SU-DHL-6 (cell line): Measurements from ENCODE around the gene ZC3H12D.

Source experiments
- H2AFZ ChIP-seq: fragments of 200-600 bp; sonication (generic); 2 replicates; pipeline ENCODE4 v1.6.1; 2014; ENCODE audit warnings: low read depth, mild to moderate bottlenecking, moderate library complexity, mixed read lengths, antibody characterized with exemption, low read length; ENCODE audit not compliant: severe bottlenecking
- H3F3A ChIP-seq: fragments of 200-600 bp; shearing (Covaris generic); 2 replicates; pipeline ENCODE4 v1.6.0; 2016; ENCODE audit warnings: antibody characterized with exemption, mild to moderate bottlenecking; ENCODE audit not compliant: insufficient read depth
- H3K27ac ChIP-seq: fragments of 200-600 bp; sonication (generic); 2 replicates; pipeline ENCODE4 v1.5.1; 2016; ENCODE audit warnings: low read depth, mild to moderate bottlenecking, low read length, moderate library complexity, mixed read lengths
- H3K27me3 ChIP-seq: fragments of 200-600 bp; sonication (generic), shearing (Covaris generic); 2 replicates; pipeline ENCODE4 v1.6.0; 2014; ENCODE audit warnings: mild to moderate bottlenecking, low read length
- H3K36me3 ChIP-seq: fragments of 200-600 bp; sonication (generic); 2 replicates; pipeline ENCODE4 v1.6.1; 2014; ENCODE audit warnings: mild to moderate bottlenecking, low read length, mixed read lengths
- H3K4me2 ChIP-seq: fragments of 300-600, 200-600 bp; shearing (Covaris generic), sonication (generic); 2 replicates; pipeline ENCODE4 v1.6.0; 2014; ENCODE audit warnings: low read length, low read depth, mild to moderate bottlenecking; ENCODE audit not compliant: poor library complexity, severe bottlenecking
- H3K4me3 ChIP-seq: fragments of 200-600 bp; sonication (generic); 2 replicates; pipeline ENCODE4 v1.5.1; 2014; ENCODE audit warnings: antibody characterized with exemption, low read length, mild to moderate bottlenecking, mixed read lengths; ENCODE audit not compliant: insufficient read depth, poor library complexity, severe bottlenecking
- H3K79me2 ChIP-seq: fragments of 200-600 bp; sonication (generic); 2 replicates; pipeline ENCODE4 v1.6.1; 2014; ENCODE audit warnings: mild to moderate bottlenecking, low read length, moderate library complexity; ENCODE audit not compliant: insufficient read depth
- H3K9ac ChIP-seq: fragments of 200-600 bp; sonication (generic); 2 replicates; pipeline ENCODE4 v1.7.0; 2014; ENCODE audit warnings: mild to moderate bottlenecking, low read length
- H3K9me2 ChIP-seq: fragments of 200-600 bp; sonication (generic); replicated peaks from 2 replicates; pipeline ENCODE4 v1.6.1; 2014; ENCODE audit warnings: low read length; ENCODE audit not compliant: insufficient read depth
- H3K9me3 ChIP-seq: fragments of 200-600 bp; sonication (generic); 2 replicates; pipeline ENCODE4 v1.6.1; 2014; ENCODE audit warnings: low read length, mixed read lengths; ENCODE audit not compliant: insufficient read depth
- H4K20me1 ChIP-seq: fragments of 200-600 bp; sonication (generic); 2 replicates; pipeline ENCODE4 v1.6.1; 2014; ENCODE audit warnings: low read depth, mild to moderate bottlenecking, antibody characterized with exemption, low read length, moderate library complexity, mixed read lengths
- CTCF ChIP-seq: fragments of 200-600 bp; sonication (generic); IDR thresholded peaks from one replicate; pipeline ENCODE4 v1.5.1; 2017; ENCODE audit warnings: antibody characterized with exemption, mild to moderate bottlenecking, low read length, moderate library complexity; ENCODE audit not compliant: insufficient read depth, poor library complexity, severe bottlenecking
- EZH2phosphoT487 ChIP-seq: fragments of 200-600 bp; sonication (generic), shearing (Covaris generic); conservative IDR thresholded peaks from 2 replicates; pipeline ENCODE4 v1.6.1; 2018; ENCODE audit warnings: mild to moderate bottlenecking, antibody characterized with exemption, low read length, moderate library complexity, mixed read lengths

The ZC3H12D gene

GRCh38 chr6:149455031-149455732, 29.6 kb downstream of the ZC3H12D start:
- no peaks in the 10 kb centered on the region for H3K9me2 ChIP-seq
- no peaks in the 10 kb centered on the region for H4K20me1 ChIP-seq
- H3K27ac ChIP-seq = no peak overlapping the region
- H3K4me3 ChIP-seq = no peak overlapping the region
- H3K4me2 ChIP-seq = no peak overlapping the region
- H3K9me3 ChIP-seq = no peaks in the 10 kb centered on the region
- H3K9ac ChIP-seq = no peak overlapping the region
- no peaks in the 10 kb centered on the region for H3K27me3 ChIP-seq
- H2AFZ ChIP-seq = no peak overlapping the region
- TF ChIP-seq CTCF (no peak), EZH2phosphoT487 (no peak)
- peaks cover 19% of the 10 kb centered on the region for H3K36me3 ChIP-seq
- H3K79me2 ChIP-seq = no peaks in the 10 kb centered on the region; the same call in 1 of the 2 replicates
- H3F3A ChIP-seq = no peaks in the 10 kb centered on the region

GRCh38 chr6:149454346-149454848, 30.4 kb downstream of the ZC3H12D start:
- no peak overlapping the region for H3K4me2 ChIP-seq
- no peaks in the 10 kb centered on the region for H3F3A ChIP-seq
- H3K9ac ChIP-seq = no peak overlapping the region
- no peaks in the 10 kb centered on the region for H3K27me3 ChIP-seq
- no peaks in the 10 kb centered on the region for H3K9me3 ChIP-seq
- peaks cover 16% of the 10 kb centered on the region for H3K36me3 ChIP-seq
- H4K20me1 ChIP-seq = no peaks in the 10 kb centered on the region
- H3K4me3 ChIP-seq = no peak overlapping the region
- H3K9me2 ChIP-seq = no peaks in the 10 kb centered on the region
- H3K27ac ChIP-seq = no peak overlapping the region
- TF ChIP-seq CTCF = no peak
- no peak for TF ChIP-seq EZH2phosphoT487
- H2AFZ ChIP-seq = no peak overlapping the region
- no peaks in the 10 kb centered on the region; the same call in 1 of the 2 replicates for H3K79me2 ChIP-seq

GRCh38 chr6:149453597-149454345, 31.0 kb downstream of the ZC3H12D start:
- no peaks in the 10 kb centered on the region for H3K9me2 ChIP-seq
- H3K27ac ChIP-seq = no peak overlapping the region
- no peaks in the 10 kb centered on the region; the same call in 1 of the 2 replicates for H3K79me2 ChIP-seq

More at GRCh38 chr6:149453597-149454345, 31.0 kb downstream of the ZC3H12D start:
- TF ChIP-seq EZH2phosphoT487 (no peak), CTCF (no peak)
- H3K36me3 ChIP-seq = peaks cover 10% of the 10 kb centered on the region
- H3K4me2 ChIP-seq = no peak overlapping the region
- H3K9ac ChIP-seq = no peak overlapping the region
- H3K9me3 ChIP-seq = no peaks in the 10 kb centered on the region
- no peak overlapping the region for H3K4me3 ChIP-seq
- no peaks in the 10 kb centered on the region for H3F3A ChIP-seq
- H3K27me3 ChIP-seq = no peaks in the 10 kb centered on the region
- no peak overlapping the region for H2AFZ ChIP-seq
- H4K20me1 ChIP-seq = no peaks in the 10 kb centered on the region
